GM12864 (cell line): ENCODE results near the gene S1PR5.

ENCODE experiments used
- DNase-seq: peaks from one replicate; pipeline ENCODE4 v3.0.0-alpha.2; 2011; ENCODE audit warnings: low read depth
- H3K4me3 ChIP-seq: 2 replicates; pipeline ENCODE4 v1.5.1; 2011; ENCODE audit warnings: mild to moderate bottlenecking, low read depth, low read length, control low read depth
- CTCF ChIP-seq: IDR thresholded peaks from 2 replicates; pipeline ENCODE4 v1.5.1; 2011; ENCODE audit warnings: low read depth, mild to moderate bottlenecking, moderate library complexity, low read length, control low read depth, inconsistent platforms; ENCODE audit errors: missing control alignments

The S1PR5 gene

GRCh38 chr19:10514211-10515145 lies 2.8 kb downstream of the S1PR5 start:
- DNase-seq, result no peak
- no peak for TF ChIP-seq CTCF
- no peak overlapping the region for H3K4me3 ChIP-seq

GRCh38 chr19:10513223-10513622 lies 4.0 kb downstream of the S1PR5 start:
- no peak overlapping the region for H3K4me3 ChIP-seq
- DNase-seq, result no peak
- TF ChIP-seq CTCF, result no peak

- peak; percentile 88 for TF ChIP-seq CTCF
- no peak overlapping the region for H3K4me3 ChIP-seq
Observed at GRCh38 chr19:10510301-10510802, 6.9 kb downstream of the S1PR5 start.

GRCh38 chr19:10508707-10509106 lies 8.5 kb downstream of the S1PR5 start:
- no peak for DNase-seq
- no peak for TF ChIP-seq CTCF
- H3K4me3 ChIP-seq, result no peak overlapping the region

More at GRCh38 chr19:10510301-10510802, 6.9 kb downstream of the S1PR5 start:
- DNase-seq, result no peak

- H3K4me3 ChIP-seq, result no peak overlapping the region
- DNase-seq, result no peak
- TF ChIP-seq CTCF, result no peak
Observed at GRCh38 chr19:10508036-10508435, 9.2 kb downstream of the S1PR5 start.

- TF ChIP-seq CTCF, result peak; percentile 91
- H3K4me3 ChIP-seq, result no peak overlapping the region
- DNase-seq, result no peak
Observed at GRCh38 chr19:10505583-10506229, 11.5 kb downstream of the S1PR5 start.
